ENCODE results near the gene KLK6. TPM values are rescaled to one million over a fixed set of nuclear protein-coding genes. Genes with fewer than 3 reads are reported as not detected.

Gene KLK6
- total and polyA plus RNA-seq, 5 donors from 2014 or later: not detected

DNA sequence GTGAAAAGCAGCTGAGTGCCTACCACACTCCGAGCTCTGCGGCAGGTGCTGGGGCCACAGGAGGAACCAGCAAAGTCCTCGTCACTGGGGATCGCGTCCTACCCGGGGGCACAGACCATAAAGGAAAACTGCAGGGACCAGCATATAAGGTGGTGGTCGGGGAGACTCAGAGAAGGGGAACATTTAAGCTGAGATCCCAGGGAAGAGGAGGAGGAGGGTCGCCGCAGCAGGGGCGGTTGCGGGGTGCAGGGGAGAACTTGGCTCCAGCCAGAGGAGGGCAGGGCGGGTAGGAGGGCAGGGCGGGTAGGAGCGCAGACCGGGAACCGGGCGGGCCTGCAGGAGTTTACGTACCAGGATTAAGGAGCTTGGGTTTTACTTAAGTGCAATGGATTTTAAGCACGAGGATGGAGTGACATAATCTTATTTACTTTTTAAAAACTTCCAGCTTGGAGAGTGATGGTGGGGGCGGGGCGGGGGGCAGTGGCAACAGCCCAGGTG is 57.2 kb downstream of the KLK6 start:
- Histone ChIP-seq H3K27me3 (ENCODE audit: control insufficient read depth, insufficient read depth, low read length) (peaks cover 14% of the 10 kb centered on the region), H3K36me3 (ENCODE audit: control insufficient read depth, insufficient read depth, low read length) (no peaks in the 10 kb centered on the region), H3K9me3 (ENCODE audit: control insufficient read depth in 2 of 2, low read length in 2 of 2) (no peaks in the 10 kb centered on the region), H3K4me1 (ENCODE audit: control insufficient read depth, insufficient read depth, low read length, poor library complexity, severe bottlenecking) (peaks cover 4% of the 10 kb centered on the region), H3K27ac (ENCODE audit: insufficient read depth, low read length, poor library complexity, severe bottlenecking) (no peak overlapping the region), H3K4me3 (ENCODE audit: low read depth, low read length) (no peak overlapping the region)
- H3K9me3 Mint-ChIP-seq: peaks cover 0 to 1% (median 0%) of the 10 kb centered on the region in 7 donors
- ATAC-seq (ENCODE audit: low read depth in 2 of 2): no peak
- peaks cover 26% of the 10 kb centered on the region for H3K27me3 Mint-ChIP-seq
- DNase-seq: no peak
- H3K4me1 Mint-ChIP-seq: peaks cover 0 to 19% (median under 1%) of the 10 kb centered on the region in 4 donors
- H3K4me3 Mint-ChIP-seq: no peak overlapping the region
- no peaks in the 10 kb centered on the region for H3K36me3 Mint-ChIP-seq
- no peak overlapping the region for H3K27ac Mint-ChIP-seq

DNA sequence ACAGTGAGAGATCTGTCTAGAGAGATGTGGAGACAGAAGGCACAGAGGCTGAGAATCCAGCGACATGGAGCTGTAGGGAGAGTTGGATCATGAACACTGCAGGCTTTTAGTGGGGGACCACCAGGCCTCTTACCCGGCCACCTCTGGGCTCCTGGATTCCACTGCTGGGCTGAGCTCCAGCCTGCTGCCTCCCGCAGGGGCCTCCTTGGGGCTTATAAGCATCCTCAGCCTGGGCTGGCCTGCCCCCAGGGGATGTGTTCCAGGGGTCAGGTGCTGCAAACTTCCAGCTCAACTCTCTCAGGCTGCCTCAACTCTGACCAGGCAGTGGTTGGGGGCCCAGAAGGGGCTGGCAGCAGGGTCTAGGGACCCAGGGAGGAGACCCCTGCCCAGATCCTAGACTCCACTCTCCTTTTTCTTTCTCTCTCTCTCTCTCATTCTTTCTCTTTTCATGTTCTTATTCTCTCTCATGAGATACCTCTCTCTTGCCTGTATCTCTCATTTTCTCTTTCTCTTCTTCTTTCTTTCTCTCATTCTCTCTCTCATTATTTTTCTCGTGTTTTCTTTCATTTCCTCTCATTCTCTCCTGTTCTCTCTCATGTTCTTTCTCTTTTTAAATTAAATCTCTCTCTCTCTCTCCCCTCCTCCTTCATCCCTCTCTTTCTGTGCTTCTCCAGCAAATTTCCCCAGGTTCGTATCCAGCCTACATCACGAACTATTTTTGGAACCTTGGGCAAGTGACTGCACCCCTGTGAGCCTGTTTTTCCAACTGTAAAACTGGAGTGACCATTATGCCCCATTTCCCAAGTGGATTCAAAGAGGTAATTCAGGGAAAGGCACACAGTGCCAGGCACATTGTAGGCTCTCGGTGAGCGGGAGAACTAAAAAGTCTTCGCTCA is 57.9 kb downstream of the KLK6 start, which contains the start of gene KLK4:
TSS of gene KLK4 (minus strand) at position 190 of the 896 bp plus-strand sequence. CDS start 657 bp downstream, outside the sequence.
- H3K27me3 Mint-ChIP-seq: peaks cover 31% of the 10 kb centered on the region
- DNase-seq (no peak), ATAC-seq (ENCODE audit: low read depth in 2 of 2) (no peak)
- H3K36me3 Mint-ChIP-seq: no peaks in the 10 kb centered on the region
- Histone ChIP-seq H3K36me3 (ENCODE audit: control insufficient read depth, insufficient read depth, low read length) (no peaks in the 10 kb centered on the region), H3K9me3 (ENCODE audit: control insufficient read depth in 2 of 2, low read length in 2 of 2) (no peaks in the 10 kb centered on the region), H3K4me3 (ENCODE audit: low read depth, low read length) (no peak within 1 kb of the TSS), H3K27ac (ENCODE audit: insufficient read depth, low read length, poor library complexity, severe bottlenecking) (no peak within 1 kb of the TSS), H3K4me1 (ENCODE audit: control insufficient read depth, insufficient read depth, low read length, poor library complexity, severe bottlenecking) (peaks cover 4% of the 10 kb centered on the region), H3K27me3 (ENCODE audit: control insufficient read depth, insufficient read depth, low read length) (peaks cover 14% of the 10 kb centered on the region)
- no peak within 1 kb of the TSS for H3K4me3 Mint-ChIP-seq
- H3K9me3 Mint-ChIP-seq: peaks cover 0 to 1% (median 0%) of the 10 kb centered on the region in 7 donors
- H3K27ac Mint-ChIP-seq: no peak within 1 kb of the TSS
- H3K4me1 Mint-ChIP-seq: peaks cover 0 to 19% (median under 1%) of the 10 kb centered on the region in 4 donors

GRCh38 chr19:50910722-50911121 is 58.7 kb downstream of the KLK6 start:
- Mint-ChIP-seq H3K27ac (no peak overlapping the region), H3K27me3 (peaks cover 33% of the 10 kb centered on the region)

GRCh38 chr19:50909240-50910070 is 59.9 kb downstream of the KLK6 start:
- Histone ChIP-seq H3K9me3 (ENCODE audit: control insufficient read depth in 2 of 2, low read length in 2 of 2) (no peaks in the 10 kb centered on the region), H3K4me1 (ENCODE audit: control insufficient read depth, insufficient read depth, low read length, poor library complexity, severe bottlenecking) (peaks cover 4% of the 10 kb centered on the region), H3K4me3 (ENCODE audit: low read depth, low read length) (no peak overlapping the region), H3K36me3 (ENCODE audit: control insufficient read depth, insufficient read depth, low read length) (no peaks in the 10 kb centered on the region), H3K27ac (ENCODE audit: insufficient read depth, low read length, poor library complexity, severe bottlenecking) (no peak overlapping the region), H3K27me3 (ENCODE audit: control insufficient read depth, insufficient read depth, low read length) (peaks cover 14% of the 10 kb centered on the region)
- peak in 1 of 3 donors; percentile 7 for DNase-seq
- H3K4me3 Mint-ChIP-seq: peak overlapping the region in 1 of 4 donors; percentile 16
- H3K9me3 Mint-ChIP-seq: peaks cover 0 to 1% (median 0%) of the 10 kb centered on the region in 7 donors
- peaks cover 0 to 19% (median under 1%) of the 10 kb centered on the region in 4 donors for H3K4me1 Mint-ChIP-seq
- H3K36me3 Mint-ChIP-seq: no peaks in the 10 kb centered on the region
- H3K27ac Mint-ChIP-seq: no peak overlapping the region
- no peak for ATAC-seq (ENCODE audit: low read depth in 2 of 2)
- peaks cover 38% of the 10 kb centered on the region for H3K27me3 Mint-ChIP-seq

More at GRCh38 chr19:50910722-50911121, 58.7 kb downstream of the KLK6 start:
- ATAC-seq (ENCODE audit: low read depth in 2 of 2) (no peak), DNase-seq (no peak)
- Mint-ChIP-seq H3K9me3 (peaks cover 0 to 1% (median 0%) of the 10 kb centered on the region in 7 donors), H3K4me1 (peaks cover 0 to 19% (median under 1%) of the 10 kb centered on the region in 4 donors), H3K4me3 (no peak overlapping the region), H3K36me3 (no peaks in the 10 kb centered on the region)
- no peaks in the 10 kb centered on the region for H3K9me3 ChIP-seq (ENCODE audit: control insufficient read depth in 2 of 2, low read length in 2 of 2)
- no peak overlapping the region for H3K27ac ChIP-seq (ENCODE audit: insufficient read depth, low read length, poor library complexity, severe bottlenecking)
- no peak overlapping the region for H3K4me3 ChIP-seq (ENCODE audit: low read depth, low read length)
- peaks cover 4% of the 10 kb centered on the region for H3K4me1 ChIP-seq (ENCODE audit: control insufficient read depth, insufficient read depth, low read length, poor library complexity, severe bottlenecking)
- no peaks in the 10 kb centered on the region for H3K36me3 ChIP-seq (ENCODE audit: control insufficient read depth, insufficient read depth, low read length)
- H3K27me3 ChIP-seq (ENCODE audit: control insufficient read depth, insufficient read depth, low read length): peaks cover 14% of the 10 kb centered on the region

Other genes with a start within 250 kb of the KLK6 start
- gene SHANK1, start 249.8 kb downstream of the KLK6 start, total RNA-seq: not detected
- gene SHANK1, start 249.8 kb downstream of the KLK6 start, polyA plus RNA-seq: not detected
- 0.74 TPM for gene CLEC11A, start 246.2 kb downstream of the KLK6 start, total RNA-seq
- 1 to 10 TPM in 1 of 4 donors, under 1 TPM in 3; 0.22 to 1.2 (median 0.57) TPM for gene CLEC11A, start 246.2 kb downstream of the KLK6 start, polyA plus RNA-seq
- not detected for gene GPR32, start 199.1 kb downstream of the KLK6 start, total RNA-seq
- not detected for gene GPR32, start 199.1 kb downstream of the KLK6 start, polyA plus RNA-seq
- not detected for gene ACP4, start 179.2 kb downstream of the KLK6 start, total RNA-seq
- not detected for gene ACP4, start 179.2 kb downstream of the KLK6 start, polyA plus RNA-seq
- gene KLK1, start 145.8 kb downstream of the KLK6 start, total RNA-seq: 0.47 TPM
- under 1 TPM in 1 of 4 donors, not detected in 3; 0.48 TPM for gene KLK1, start 145.8 kb downstream of the KLK6 start, polyA plus RNA-seq
- not detected for gene KLK15, start 136.0 kb downstream of the KLK6 start, total RNA-seq
- not detected for gene KLK15, start 136.0 kb downstream of the KLK6 start, polyA plus RNA-seq
- not detected for gene KLK3, start 114.7 kb downstream of the KLK6 start, total RNA-seq
- gene KLK3, start 114.7 kb downstream of the KLK6 start, polyA plus RNA-seq: not detected
- gene KLK2, start 96.2 kb downstream of the KLK6 start, total RNA-seq: not detected
- gene KLK2, start 96.2 kb downstream of the KLK6 start, polyA plus RNA-seq: not detected
- not detected for gene KLK4, start 58.2 kb downstream of the KLK6 start, total RNA-seq
- gene KLK4, start 58.2 kb downstream of the KLK6 start, polyA plus RNA-seq: not detected
- gene KLK5, start 16.6 kb downstream of the KLK6 start, total RNA-seq: not detected
- not detected for gene KLK5, start 16.6 kb downstream of the KLK6 start, polyA plus RNA-seq
- gene KLK7, start 14.3 kb upstream of the KLK6 start, total RNA-seq: not detected
- gene KLK7, start 14.3 kb upstream of the KLK6 start, polyA plus RNA-seq: not detected
- not detected for gene KLK8, start 32.0 kb upstream of the KLK6 start, total RNA-seq
- not detected for gene KLK8, start 32.0 kb upstream of the KLK6 start, polyA plus RNA-seq
- gene KLK10, start 50.1 kb upstream of the KLK6 start, total RNA-seq: not detected
- not detected for gene KLK10, start 50.1 kb upstream of the KLK6 start, polyA plus RNA-seq
- not detected for gene KLK11, start 57.0 kb upstream of the KLK6 start, total RNA-seq
- not detected for gene KLK11, start 57.0 kb upstream of the KLK6 start, polyA plus RNA-seq
- not detected for gene KLK12, start 65.4 kb upstream of the KLK6 start, total RNA-seq
- gene KLK12, start 65.4 kb upstream of the KLK6 start, polyA plus RNA-seq: not detected
- not detected for gene KLK13, start 95.5 kb upstream of the KLK6 start, total RNA-seq
- gene KLK13, start 95.5 kb upstream of the KLK6 start, polyA plus RNA-seq: not detected
- 0.35 TPM for gene KLK14, start 113.3 kb upstream of the KLK6 start, total RNA-seq
- gene KLK14, start 113.3 kb upstream of the KLK6 start, polyA plus RNA-seq: not detected
- gene CTU1, start 138.8 kb upstream of the KLK6 start, total RNA-seq: 5.9 TPM
- 1 to 10 TPM; 3.4 to 8.0 (median 4.5) TPM for gene CTU1, start 138.8 kb upstream of the KLK6 start, polyA plus RNA-seq
- gene SIGLEC9, start 155.3 kb upstream of the KLK6 start, total RNA-seq: 1.1 TPM
- gene SIGLEC9, start 155.3 kb upstream of the KLK6 start, polyA plus RNA-seq: under 1 TPM in 3 of 4 donors, not detected in 1; 0.33 to 0.52 (median 0.37) TPM
- gene SIGLEC7, start 172.7 kb upstream of the KLK6 start, total RNA-seq: not detected
- gene SIGLEC7, start 172.7 kb upstream of the KLK6 start, polyA plus RNA-seq: not detected